GM19397 (cell line): ENCODE data around the gene MCM7.
A peak's percentile ranks its signal among the peaks of the same experiment; 100 is the strongest.

ENCODE experiments used
- ATAC-seq: cut with Tn5 transposase; IDR thresholded peaks from one replicate; pipeline ENCODE4 v1.9.1; 2021; ENCODE audit warnings: mild to moderate bottlenecking, moderate library complexity; ENCODE audit not compliant: unreplicated experiment

The MCM7 gene

GRCh38 chr7:100098913-100099312 lies 2.3 kb downstream of the MCM7 start:
- no peak for ATAC-seq

GRCh38 chr7:100095704-100096103 lies 5.5 kb downstream of the MCM7 start:
- no peak for ATAC-seq

GRCh38 chr7:100095289-100095688 lies 5.9 kb downstream of the MCM7 start:
- ATAC-seq = no peak

- no peak for ATAC-seq
These were observed 7.2 kb downstream of the MCM7 start for GRCh38 chr7:100093925-100094486.

GRCh38 chr7:100093498-100093897 lies 7.7 kb downstream of the MCM7 start:
- no peak for ATAC-seq

GRCh38 chr7:100093054-100093453 lies 8.1 kb downstream of the MCM7 start:
- no peak for ATAC-seq

GRCh38 chr7:100091411-100092181 lies 9.6 kb downstream of the MCM7 start:
- no peak for ATAC-seq

- ATAC-seq = no peak
These were observed 10.4 kb downstream of the MCM7 start for GRCh38 chr7:100090527-100091410.

GRCh38 chr7:100089458-100090196 lies 11.6 kb downstream of the MCM7 start:
- no peak for ATAC-seq

- no peak for ATAC-seq
These were observed 12.4 kb downstream of the MCM7 start, which contains the start of gene COPS6 for GRCh38 chr7:100088621-100089457. COPS6 (plus strand) TSS chr7:100088969; CDS start chr7:100088991, 22 bp downstream.

GRCh38 chr7:100088095-100088620 lies 13.0 kb downstream of the MCM7 start:
- ATAC-seq = no peak

- ATAC-seq = no peak
These were observed 14.0 kb downstream of the MCM7 start for GRCh38 chr7:100087055-100087750.

GRCh38 chr7:100085515-100085914 lies 15.7 kb downstream of the MCM7 start:
- ATAC-seq = no peak

- no peak for ATAC-seq
These were observed 18.2 kb downstream of the MCM7 start for GRCh38 chr7:100082978-100083377.

- ATAC-seq = peak; percentile 78
These were observed 19.6 kb downstream of the MCM7 start, which contains the start of gene ZNF3 for GRCh38 chr7:100081535-100082102. ZNF3 (minus strand) TSS chr7:100081723; CDS start chr7:100077357, 4,366 bp downstream.

GRCh38 chr7:100080907-100081534 lies 20.2 kb downstream of the MCM7 start:
- peak; percentile 2 for ATAC-seq

GRCh38 chr7:100079024-100079560 lies 22.1 kb downstream of the MCM7 start:
- no peak for ATAC-seq

- ATAC-seq = no peak
These were observed 24.0 kb downstream of the MCM7 start for GRCh38 chr7:100077205-100077604.
